ENCODE data around the gene FGF22. TPM values are rescaled to one million over a fixed set of nuclear protein-coding genes. Genes with fewer than 3 reads are reported as not detected.

FGF22 gene
- total and polyA plus RNA-seq, 10 of the 15 experiments (the other 5 are each of a cell fraction or from before 2014, with no cell fraction given) = 0.05 TPM; not detected in 9

- TF ChIP-seq ZNF384 (IDR thresholded peaks at IDR 0.05; ENCODE audit: borderline replicate concordance, low read depth, low read length) (no peak), MAX (IDR thresholded peaks at IDR 0.05; ENCODE audit: low read depth, low read length) (peak; percentile 78; the same call in 1 of the 2 replicates), SMARCA5 (IDR thresholded peaks at IDR 0.05) (peak; percentile 80; the same call in 1 of the 2 replicates), BHLHE40 (IDR thresholded peaks at IDR 0.05; ENCODE audit: borderline replicate concordance in 1 of 2, low read depth in 2 of 2, low read length in 1 of 2) (0 out of 4 replicates have a peak, but pooled peaks of 1 of the 2 experiments have one; percentile 37), YY1 (IDR thresholded peaks at IDR 0.05; ENCODE audit: low read depth, low read length) (peak; percentile 68), RB1 (IDR thresholded peaks at IDR 0.05; ENCODE audit: borderline replicate concordance) (peak; percentile 70; the same call in 1 of the 2 replicates), ATF7 (IDR thresholded peaks at IDR 0.05; ENCODE audit: low read depth) (no peak), ELK1 (IDR thresholded peaks at IDR 0.05; ENCODE audit: low read depth, low read length) (no peak), IKZF1 (conservative IDR thresholded peaks at IDR 0.05) (peak; percentile 82), ZNF592 (IDR thresholded peaks at IDR 0.05) (no peak), CTCF (IDR thresholded peaks at IDR 0.05 in 2 of 3, conservative IDR thresholded peaks at IDR 0.05 in 1 of 3; ENCODE audit: control insufficient read depth in 2 of 3, extremely low read depth in 1 of 3, insufficient read depth in 1 of 3, low read depth in 3 of 3, low read length in 3 of 3) (peak; percentile 81 to 95 (median 95); a peak in 5 of 6 replicates), KAT2A (conservative IDR thresholded peaks at IDR 0.05; ENCODE audit: control insufficient read depth, low read depth, low read length) (no peak), MTA2 (IDR thresholded peaks at IDR 0.05; ENCODE audit: low read depth) (peak; percentile 33; the same call in 1 of the 2 replicates), EED (IDR thresholded peaks at IDR 0.05; ENCODE audit: low read depth) (peak; percentile 35; the same call in 1 of the 2 replicates), CREM (IDR thresholded peaks at IDR 0.05; ENCODE audit: low read depth) (no peak), MXI1 (IDR thresholded peaks at IDR 0.05; ENCODE audit: low read depth, low read length) (no peak)
- TF ChIP-seq, protein P1, sequence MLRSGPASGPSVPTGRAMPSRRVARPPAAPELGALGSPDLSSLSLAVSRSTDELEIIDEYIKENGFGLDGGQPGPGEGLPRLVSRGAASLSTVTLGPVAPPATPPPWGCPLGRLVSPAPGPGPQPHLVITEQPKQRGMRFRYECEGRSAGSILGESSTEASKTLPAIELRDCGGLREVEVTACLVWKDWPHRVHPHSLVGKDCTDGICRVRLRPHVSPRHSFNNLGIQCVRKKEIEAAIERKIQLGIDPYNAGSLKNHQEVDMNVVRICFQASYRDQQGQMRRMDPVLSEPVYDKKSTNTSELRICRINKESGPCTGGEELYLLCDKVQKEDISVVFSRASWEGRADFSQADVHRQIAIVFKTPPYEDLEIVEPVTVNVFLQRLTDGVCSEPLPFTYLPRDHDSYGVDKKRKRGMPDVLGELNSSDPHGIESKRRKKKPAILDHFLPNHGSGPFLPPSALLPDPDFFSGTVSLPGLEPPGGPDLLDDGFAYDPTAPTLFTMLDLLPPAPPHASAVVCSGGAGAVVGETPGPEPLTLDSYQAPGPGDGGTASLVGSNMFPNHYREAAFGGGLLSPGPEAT (IDR thresholded peaks at IDR 0.05; ENCODE audit: low read depth) = peak; percentile 66
Measured at GRCh38 chr19:664913-665443, 25.3 kb downstream of the FGF22 start (continued).

All from GM12878 (cell line).